LNCAP (cell line): ENCODE results near the gene SLC2A6.

Experiments used
- CTCF ChIP-seq: fragments of 450-650 bp; IDR thresholded peaks from 2 replicates; pipeline ENCODE4 v1.5.1; 2017; ENCODE audit warnings: mild to moderate bottlenecking

Gene SLC2A6

GRCh38 chr9:133421615-133422542 lies 57.0 kb downstream of the SLC2A6 start, which contains the start of gene ADAMTS13:
TSS of gene ADAMTS13 (plus strand) at chr9:133422367. CDS start at chr9:133422444, 77 bp downstream.
- TF ChIP-seq CTCF: no peak
